ENCODE results near the gene RYR3. TPM values are rescaled to one million over a fixed set of nuclear protein-coding genes. Genes with fewer than 3 reads are reported as not detected.

The RYR3 gene
- total RNA-seq, 1 donor from 2014 or later, result 4.8 TPM

DNA sequence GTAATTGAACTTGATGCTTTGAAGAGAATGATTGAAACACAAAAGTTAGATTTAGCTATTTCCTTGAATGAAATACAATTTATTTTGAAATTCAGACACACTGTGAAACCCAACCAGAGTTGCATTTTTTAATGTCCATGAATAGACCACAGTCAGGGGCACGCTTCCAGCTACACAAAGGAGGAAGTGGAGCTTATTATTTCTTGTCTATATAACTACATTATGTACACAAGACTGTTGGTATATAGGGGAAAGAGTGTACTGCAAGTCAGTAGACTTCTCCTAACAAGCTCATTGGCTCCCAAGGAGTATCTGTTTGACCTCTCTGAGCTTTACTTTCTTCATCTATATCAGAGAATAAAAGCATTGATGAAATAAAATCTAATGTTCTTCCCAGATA, 326.2 kb downstream of the RYR3 start:
- DNase-seq (ENCODE audit: low spot score), result no peak
- peaks cover 3% of the 10 kb centered on the region for H3K27me3 Mint-ChIP-seq (ENCODE audit: unreplicated experiment)
- TF ChIP-seq, protein P1, sequence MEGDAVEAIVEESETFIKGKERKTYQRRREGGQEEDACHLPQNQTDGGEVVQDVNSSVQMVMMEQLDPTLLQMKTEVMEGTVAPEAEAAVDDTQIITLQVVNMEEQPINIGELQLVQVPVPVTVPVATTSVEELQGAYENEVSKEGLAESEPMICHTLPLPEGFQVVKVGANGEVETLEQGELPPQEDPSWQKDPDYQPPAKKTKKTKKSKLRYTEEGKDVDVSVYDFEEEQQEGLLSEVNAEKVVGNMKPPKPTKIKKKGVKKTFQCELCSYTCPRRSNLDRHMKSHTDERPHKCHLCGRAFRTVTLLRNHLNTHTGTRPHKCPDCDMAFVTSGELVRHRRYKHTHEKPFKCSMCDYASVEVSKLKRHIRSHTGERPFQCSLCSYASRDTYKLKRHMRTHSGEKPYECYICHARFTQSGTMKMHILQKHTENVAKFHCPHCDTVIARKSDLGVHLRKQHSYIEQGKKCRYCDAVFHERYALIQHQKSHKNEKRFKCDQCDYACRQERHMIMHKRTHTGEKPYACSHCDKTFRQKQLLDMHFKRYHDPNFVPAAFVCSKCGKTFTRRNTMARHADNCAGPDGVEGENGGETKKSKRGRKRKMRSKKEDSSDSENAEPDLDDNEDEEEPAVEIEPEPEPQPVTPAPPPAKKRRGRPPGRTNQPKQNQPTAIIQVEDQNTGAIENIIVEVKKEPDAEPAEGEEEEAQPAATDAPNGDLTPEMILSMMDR (IDR thresholded peaks at IDR 0.05; ENCODE audit: unreplicated experiment), result no peak
- no peak overlapping the region for H3K27ac Mint-ChIP-seq (ENCODE audit: unreplicated experiment)
- H3K4me1 Mint-ChIP-seq (ENCODE audit: unreplicated experiment), result peaks cover 10% of the 10 kb centered on the region
- H3K4me3 Mint-ChIP-seq (ENCODE audit: unreplicated experiment), result no peak overlapping the region
- H3K9me3 Mint-ChIP-seq (ENCODE audit: unreplicated experiment), result no peaks in the 10 kb centered on the region
- no peaks in the 10 kb centered on the region for H3K36me3 Mint-ChIP-seq (ENCODE audit: low read depth, unreplicated experiment)

DNA sequence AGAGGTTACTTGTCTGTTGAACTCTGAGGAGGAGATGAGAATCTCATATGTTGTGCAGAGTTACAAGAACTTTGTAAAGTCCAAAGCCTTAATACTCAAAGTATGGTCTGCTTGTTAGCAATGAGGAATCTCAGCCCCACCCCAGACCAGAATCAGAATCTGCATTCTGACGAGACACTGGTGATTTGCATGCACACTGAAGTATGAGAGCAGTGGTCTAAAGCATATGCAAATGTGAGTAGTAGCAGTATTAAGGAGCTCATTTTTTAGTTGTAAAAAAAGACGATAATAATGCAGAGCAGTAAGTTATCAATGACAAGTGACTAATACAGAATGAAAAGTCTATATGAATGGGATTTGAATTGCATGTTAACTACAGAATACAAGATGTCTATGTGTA, 327.7 kb downstream of the RYR3 start:
- H3K27me3 Mint-ChIP-seq (ENCODE audit: unreplicated experiment), result peaks cover 3% of the 10 kb centered on the region
- no peak overlapping the region for H3K4me3 Mint-ChIP-seq (ENCODE audit: unreplicated experiment)
- DNase-seq (ENCODE audit: low spot score), result no peak
- TF ChIP-seq, protein P1 (IDR thresholded peaks at IDR 0.05; ENCODE audit: unreplicated experiment), result no peak
- H3K9me3 Mint-ChIP-seq (ENCODE audit: unreplicated experiment), result no peaks in the 10 kb centered on the region
- no peak overlapping the region for H3K27ac Mint-ChIP-seq (ENCODE audit: unreplicated experiment)
- no peaks in the 10 kb centered on the region for H3K36me3 Mint-ChIP-seq (ENCODE audit: low read depth, unreplicated experiment)
- H3K4me1 Mint-ChIP-seq (ENCODE audit: unreplicated experiment), result peaks cover 10% of the 10 kb centered on the region

DNA sequence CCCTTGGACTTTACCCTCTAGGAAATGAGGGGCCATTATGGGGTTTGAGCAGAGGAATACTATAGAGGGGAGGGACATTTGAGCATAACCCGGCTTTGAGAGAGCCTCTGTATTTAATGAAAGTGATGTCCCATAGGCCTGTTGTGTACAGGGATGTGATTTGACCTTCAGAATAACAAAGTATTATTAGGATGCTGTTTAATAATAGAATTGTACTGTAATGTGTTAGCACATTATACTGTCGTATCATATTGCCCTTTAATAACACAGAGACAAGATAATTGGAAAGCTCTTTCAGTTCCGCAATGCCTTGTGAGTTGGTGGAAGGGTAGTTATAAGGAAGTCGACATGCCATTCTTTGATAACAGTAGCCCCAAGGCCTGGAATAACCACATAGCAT, 328.3 kb downstream of the RYR3 start:
- TF ChIP-seq, protein P1 (IDR thresholded peaks at IDR 0.05; ENCODE audit: unreplicated experiment), result no peak
- H3K27me3 Mint-ChIP-seq (ENCODE audit: unreplicated experiment), result peaks cover 3% of the 10 kb centered on the region
- no peaks in the 10 kb centered on the region for H3K9me3 Mint-ChIP-seq (ENCODE audit: unreplicated experiment)
- no peak overlapping the region for H3K27ac Mint-ChIP-seq (ENCODE audit: unreplicated experiment)
- peaks cover 10% of the 10 kb centered on the region for H3K4me1 Mint-ChIP-seq (ENCODE audit: unreplicated experiment)
- no peak for DNase-seq (ENCODE audit: low spot score)
- H3K36me3 Mint-ChIP-seq (ENCODE audit: low read depth, unreplicated experiment), result no peaks in the 10 kb centered on the region
- no peak overlapping the region for H3K4me3 Mint-ChIP-seq (ENCODE audit: unreplicated experiment)

DNA sequence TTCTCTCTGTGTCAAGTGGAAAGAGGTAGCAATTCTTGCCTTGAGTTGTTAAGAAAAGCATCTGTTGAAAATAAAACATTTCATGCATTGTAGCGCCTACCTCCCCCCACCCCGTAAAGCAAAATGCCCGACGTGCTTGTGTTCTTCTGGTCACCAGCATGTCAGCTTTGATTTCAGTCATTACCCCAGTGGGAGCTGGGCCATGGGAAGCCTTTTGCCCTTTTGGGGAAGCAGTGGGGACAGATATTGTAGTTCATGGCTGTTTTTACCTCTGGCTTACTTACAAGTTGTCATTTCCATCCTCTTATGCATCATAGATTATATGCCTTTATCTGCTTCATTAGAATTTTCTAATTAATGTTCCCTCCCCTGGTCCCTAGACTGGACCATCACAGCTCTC, 328.7 kb downstream of the RYR3 start:
- H3K36me3 Mint-ChIP-seq (ENCODE audit: low read depth, unreplicated experiment), result no peaks in the 10 kb centered on the region
- H3K27me3 Mint-ChIP-seq (ENCODE audit: unreplicated experiment), result peaks cover 3% of the 10 kb centered on the region
- H3K4me1 Mint-ChIP-seq (ENCODE audit: unreplicated experiment), result peaks cover 10% of the 10 kb centered on the region
- H3K4me3 Mint-ChIP-seq (ENCODE audit: unreplicated experiment), result no peak overlapping the region
- TF ChIP-seq, protein P1 (IDR thresholded peaks at IDR 0.05; ENCODE audit: unreplicated experiment), result no peak
- no peaks in the 10 kb centered on the region for H3K9me3 Mint-ChIP-seq (ENCODE audit: unreplicated experiment)
- DNase-seq (ENCODE audit: low spot score), result no peak
- no peak overlapping the region for H3K27ac Mint-ChIP-seq (ENCODE audit: unreplicated experiment)

DNA sequence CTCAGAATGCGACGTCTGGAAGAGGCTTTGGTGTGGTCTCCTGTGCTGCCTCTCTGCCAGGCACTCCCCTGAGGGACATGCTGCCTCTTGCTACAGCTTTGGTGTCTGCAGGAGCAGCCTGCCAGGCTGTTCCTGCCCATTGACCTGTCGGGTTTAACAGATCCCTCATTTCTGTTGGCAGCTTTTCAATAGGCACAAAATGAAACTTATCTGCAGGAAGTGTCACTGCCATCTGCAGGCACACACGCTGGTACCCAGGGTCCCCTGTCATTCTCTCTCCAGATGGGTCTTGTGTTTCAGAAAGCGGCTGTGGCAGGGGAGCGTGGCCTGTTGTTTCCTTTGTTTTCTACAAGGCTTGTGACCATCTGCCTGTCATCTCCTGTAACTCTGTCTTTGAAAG, 329.2 kb downstream of the RYR3 start:
- H3K27ac Mint-ChIP-seq (ENCODE audit: unreplicated experiment), result no peak overlapping the region

More for the DNA sequence above, 329.2 kb downstream of the RYR3 start:
- DNase-seq (ENCODE audit: low spot score), result no peak
- Mint-ChIP-seq H3K27me3 (ENCODE audit: unreplicated experiment) (peaks cover 3% of the 10 kb centered on the region), H3K9me3 (ENCODE audit: unreplicated experiment) (no peaks in the 10 kb centered on the region), H3K4me1 (ENCODE audit: unreplicated experiment) (peaks cover 10% of the 10 kb centered on the region), H3K36me3 (ENCODE audit: low read depth, unreplicated experiment) (no peaks in the 10 kb centered on the region), H3K4me3 (ENCODE audit: unreplicated experiment) (no peak overlapping the region)
- TF ChIP-seq, protein P1 (IDR thresholded peaks at IDR 0.05; ENCODE audit: unreplicated experiment), result no peak

All from endothelial cell (in vitro differentiated cells).